ENCODE results near the gene MRAS.
"Not testable (repeated sequence)": the region's sequence is repeated elsewhere in the genome, so short reads cannot be mapped to it uniquely, and the experiment has no call there.

MRAS gene

DNA sequence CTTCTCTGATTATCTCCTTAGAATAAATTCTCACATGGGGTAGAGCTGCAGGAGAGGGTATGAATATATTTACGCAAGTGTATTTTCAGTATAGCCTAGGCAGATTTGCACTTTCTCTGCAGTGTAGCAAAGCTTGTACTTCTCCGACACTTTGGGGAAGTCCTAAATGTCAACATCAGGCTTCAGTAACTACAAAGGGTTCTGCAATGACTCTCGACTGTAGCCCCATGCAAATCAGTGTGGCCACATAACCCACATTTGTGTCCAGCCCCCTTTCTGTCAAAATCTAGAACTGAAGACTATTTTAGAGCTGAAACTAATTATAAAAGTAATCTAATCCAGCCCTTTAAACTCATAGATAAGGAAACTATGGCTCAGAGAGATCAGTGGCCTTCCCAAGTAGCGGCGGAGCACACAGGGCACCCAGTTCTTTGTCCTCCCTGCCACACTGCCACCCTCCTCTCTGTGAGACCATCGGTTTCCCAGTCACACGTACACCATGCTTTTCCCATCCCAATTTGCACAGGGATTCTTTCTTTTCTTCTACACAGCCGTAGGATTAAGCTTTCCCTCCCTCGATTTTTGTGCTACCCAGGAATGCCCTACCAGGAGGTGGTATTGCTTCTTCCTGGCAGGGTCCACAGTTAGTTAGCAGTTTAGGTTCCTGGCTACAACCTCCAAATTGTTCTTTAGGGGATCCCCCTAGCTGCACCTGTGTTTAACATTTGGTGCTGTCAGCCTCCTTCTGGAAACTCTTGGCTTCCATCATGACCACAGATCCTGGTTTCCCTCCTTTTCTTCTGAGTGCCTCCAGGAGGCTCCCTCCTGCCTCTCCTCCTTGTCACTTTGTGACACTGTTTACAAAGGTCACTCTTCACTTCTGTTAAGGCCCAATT lies 22.9 kb downstream of the MRAS start:
- DNase-seq (ENCODE audit: low read depth), result peak; percentile 75
- TF ChIP-seq, protein P1, sequence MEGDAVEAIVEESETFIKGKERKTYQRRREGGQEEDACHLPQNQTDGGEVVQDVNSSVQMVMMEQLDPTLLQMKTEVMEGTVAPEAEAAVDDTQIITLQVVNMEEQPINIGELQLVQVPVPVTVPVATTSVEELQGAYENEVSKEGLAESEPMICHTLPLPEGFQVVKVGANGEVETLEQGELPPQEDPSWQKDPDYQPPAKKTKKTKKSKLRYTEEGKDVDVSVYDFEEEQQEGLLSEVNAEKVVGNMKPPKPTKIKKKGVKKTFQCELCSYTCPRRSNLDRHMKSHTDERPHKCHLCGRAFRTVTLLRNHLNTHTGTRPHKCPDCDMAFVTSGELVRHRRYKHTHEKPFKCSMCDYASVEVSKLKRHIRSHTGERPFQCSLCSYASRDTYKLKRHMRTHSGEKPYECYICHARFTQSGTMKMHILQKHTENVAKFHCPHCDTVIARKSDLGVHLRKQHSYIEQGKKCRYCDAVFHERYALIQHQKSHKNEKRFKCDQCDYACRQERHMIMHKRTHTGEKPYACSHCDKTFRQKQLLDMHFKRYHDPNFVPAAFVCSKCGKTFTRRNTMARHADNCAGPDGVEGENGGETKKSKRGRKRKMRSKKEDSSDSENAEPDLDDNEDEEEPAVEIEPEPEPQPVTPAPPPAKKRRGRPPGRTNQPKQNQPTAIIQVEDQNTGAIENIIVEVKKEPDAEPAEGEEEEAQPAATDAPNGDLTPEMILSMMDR (IDR thresholded peaks at IDR 0.05; ENCODE audit: low read depth, low read length, missing control alignments), result no peak
- no peak overlapping the region for H3K4me3 ChIP-seq (ENCODE audit: low read depth, low read length)

GRCh38 chr3:138373087-138373735 lies 24.8 kb downstream of the MRAS start:
- H3K4me3 ChIP-seq (ENCODE audit: low read depth, low read length), result no peak overlapping the region
- DNase-seq (ENCODE audit: low read depth), result no peak
- TF ChIP-seq, protein P1 (IDR thresholded peaks at IDR 0.05; ENCODE audit: low read depth, low read length, missing control alignments), result no peak

- H3K4me3 ChIP-seq (ENCODE audit: low read depth, low read length), result no peak overlapping the region
- DNase-seq (ENCODE audit: low read depth), result no peak
- TF ChIP-seq, protein P1 (IDR thresholded peaks at IDR 0.05; ENCODE audit: low read depth, low read length, missing control alignments), result no peak
These were observed 25.3 kb downstream of the MRAS start for GRCh38 chr3:138373736-138374094.

DNA sequence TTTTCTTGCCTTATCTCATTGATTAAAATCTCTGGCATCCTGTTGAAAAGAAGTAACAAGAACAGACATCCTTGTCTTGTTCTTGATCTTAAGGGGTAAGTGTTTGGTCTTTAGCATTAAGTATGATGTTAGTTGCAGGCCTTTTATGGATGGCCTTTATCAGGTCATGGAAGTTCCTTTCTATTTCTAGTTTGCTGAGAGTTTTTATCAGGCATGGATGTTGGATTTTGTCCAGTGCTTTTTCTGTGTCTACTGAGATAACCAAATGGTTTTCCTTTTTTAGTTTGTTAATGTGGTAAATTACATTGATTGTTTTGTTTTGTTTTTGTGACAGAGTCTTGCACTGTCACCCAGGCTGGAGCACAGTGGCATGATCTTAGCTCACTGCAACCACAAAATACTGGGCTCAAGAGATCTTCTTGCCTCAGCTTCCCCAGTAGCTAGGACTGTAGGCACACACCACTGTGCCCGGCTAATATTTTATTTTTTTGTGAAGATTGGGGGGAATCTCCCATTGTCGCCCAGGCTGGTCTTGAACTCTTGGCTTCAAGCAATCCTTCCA lies 26.3 kb downstream of the MRAS start:
- DNase-seq (ENCODE audit: low read depth), result no peak
- TF ChIP-seq, protein P1 (IDR thresholded peaks at IDR 0.05; ENCODE audit: low read depth, low read length, missing control alignments), result no peak
- no peak overlapping the region for H3K4me3 ChIP-seq (ENCODE audit: low read depth, low read length)

GRCh38 chr3:138375447-138375846 lies 27.1 kb downstream of the MRAS start:
- TF ChIP-seq, protein P1 (IDR thresholded peaks at IDR 0.05; ENCODE audit: low read depth, low read length, missing control alignments), result no peak
- no peak for DNase-seq (ENCODE audit: low read depth)
- no peak overlapping the region for H3K4me3 ChIP-seq (ENCODE audit: low read depth, low read length)

DNA sequence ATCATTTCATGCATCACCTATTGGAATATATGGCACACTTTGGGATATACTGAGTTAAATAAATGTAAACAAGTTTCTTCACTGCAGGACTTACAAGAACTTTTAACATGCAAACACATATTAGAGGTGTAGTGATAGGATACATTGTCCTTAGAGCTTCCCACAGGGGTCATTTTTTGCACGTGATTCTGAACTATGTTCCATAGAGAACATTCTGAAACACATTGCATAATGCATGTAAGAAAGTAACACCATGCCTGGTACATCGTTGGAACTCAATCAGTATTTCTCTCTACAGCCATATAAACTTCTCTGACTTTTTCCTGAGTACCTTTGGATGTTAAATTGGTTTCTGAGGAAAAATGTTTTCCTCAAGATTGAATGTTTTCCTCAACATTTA lies 28.3 kb downstream of the MRAS start:
- TF ChIP-seq, protein P1 (IDR thresholded peaks at IDR 0.05; ENCODE audit: low read depth, low read length, missing control alignments), result no peak
- no peak for DNase-seq (ENCODE audit: low read depth)
- no peak overlapping the region for H3K4me3 ChIP-seq (ENCODE audit: low read depth, low read length)

GRCh38 chr3:138377212-138377611 lies 28.8 kb downstream of the MRAS start:
- H3K4me3 ChIP-seq (ENCODE audit: low read depth, low read length); DNase-seq (ENCODE audit: low read depth): not testable (repeated sequence)
